Stimulated activated CD8-positive, alpha-beta memory T cell treated with anti-CD3 and anti-CD28 coated beads, Interleukin-4, amount 100 ng/mL, for 24 hours (primary cell): ENCODE data around the gene MOGAT3.

Experiments used
- DNase-seq: peaks from one replicate; pipeline ENCODE4 v3.0.0-alpha.2; 2020; ENCODE audit warnings: low read depth

MOGAT3 gene

GRCh38 chr7:101233907-101234547, 33.2 kb upstream of the MOGAT3 start:
- no peak for DNase-seq

- DNase-seq = no peak
These were observed 31.5 kb upstream of the MOGAT3 start for GRCh38 chr7:101232141-101232850.

- no peak for DNase-seq
These were observed 30.8 kb upstream of the MOGAT3 start for GRCh38 chr7:101231644-101232043.

- DNase-seq = no peak
These were observed 25.9 kb upstream of the MOGAT3 start for GRCh38 chr7:101226721-101227120.

- DNase-seq = no peak
These were observed 24.8 kb upstream of the MOGAT3 start for GRCh38 chr7:101225650-101226049.

GRCh38 chr7:101223528-101223927, 22.7 kb upstream of the MOGAT3 start:
- no peak for DNase-seq

- no peak for DNase-seq
These were observed 21.5 kb upstream of the MOGAT3 start for GRCh38 chr7:101222275-101222830.

GRCh38 chr7:101220295-101220694, 19.5 kb upstream of the MOGAT3 start:
- DNase-seq = no peak

- DNase-seq = no peak
These were observed 17.6 kb upstream of the MOGAT3 start for GRCh38 chr7:101218236-101219125.

GRCh38 chr7:101217388-101218235, 16.8 kb upstream of the MOGAT3 start, which contains the start of the genes PLOD3 and ZNHIT1:
PLOD3 (minus strand) TSS chr7:101217581; CDS start chr7:101217274, 307 bp downstream.
ZNHIT1 (plus strand) TSS chr7:101218165; CDS start chr7:101218196, 31 bp downstream.
- peak; percentile 92 for DNase-seq

GRCh38 chr7:101216860-101217387, 16.1 kb upstream of the MOGAT3 start:
- no peak for DNase-seq

- DNase-seq = no peak
These were observed 15.4 kb upstream of the MOGAT3 start for GRCh38 chr7:101216001-101216859.

- DNase-seq = no peak
These were observed 11.2 kb upstream of the MOGAT3 start for GRCh38 chr7:101212014-101212413.

GRCh38 chr7:101211501-101211900, 10.7 kb upstream of the MOGAT3 start:
- no peak for DNase-seq

GRCh38 chr7:101210143-101210542, 9.3 kb upstream of the MOGAT3 start:
- DNase-seq = no peak

- DNase-seq = no peak
These were observed 8.0 kb upstream of the MOGAT3 start for GRCh38 chr7:101208794-101209193.

GRCh38 chr7:101207459-101207858, 6.6 kb upstream of the MOGAT3 start:
- no peak for DNase-seq

GRCh38 chr7:101206665-101207042, 5.8 kb upstream of the MOGAT3 start:
- no peak for DNase-seq

- no peak for DNase-seq
These were observed 5.2 kb upstream of the MOGAT3 start for GRCh38 chr7:101205901-101206664.
